Measurements from ENCODE around the gene CCNL1. TPM values are rescaled to one million over a fixed set of nuclear protein-coding genes. Genes with fewer than 3 reads are reported as not detected.

CCNL1 gene
- total and polyA plus RNA-seq, 2 experiments from 2014 or later: 77.5 to 97.7 TPM

GRCh38 chr3:157111518-157111917, 48.4 kb downstream of the CCNL1 start:
- H3K9me2 ChIP-seq (ENCODE audit: insufficient read depth): no peaks in the 10 kb centered on the region
- WGBS, 2 experiments (ENCODE audit: low coverage in 1 of 2, low lambda C conversion rate in 2 of 2, missing lambda C conversion rate in 2 of 2): 55 to 58% methylated on average over 2 of the region's 2 CpGs
- no peak for TF ChIP-seq EZH2 (IDR thresholded peaks at IDR 0.05; ENCODE audit: insufficient read depth, poor library complexity, severe bottlenecking)
- TF ChIP-seq EZH2phosphoT487 (IDR thresholded peaks at IDR 0.05; ENCODE audit: insufficient read depth, low read depth): no peak

GRCh38 chr3:157110761-157111278, 49.1 kb downstream of the CCNL1 start:
- Histone ChIP-seq H3K27me3 (replicated peaks; ENCODE audit: insufficient read depth) (no peaks in the 10 kb centered on the region), H3K27ac (no peak overlapping the region), H3K79me2 (ENCODE audit: insufficient read depth) (no peaks in the 10 kb centered on the region), H3K4me1 (ENCODE audit: insufficient read depth) (0 out of 2 replicates have a peak, but pooled peaks cover 9% of the 10 kb centered on the region), H3K4me3 (no peak overlapping the region), H2AFZ (no peak overlapping the region), H4K20me1 (ENCODE audit: insufficient read depth) (no peaks in the 10 kb centered on the region), H3F3A (ENCODE audit: insufficient read depth) (no peaks in the 10 kb centered on the region), H3K9me3 (ENCODE audit: low read depth) (no peaks in the 10 kb centered on the region), H3K36me3 (ENCODE audit: low read depth) (no peaks in the 10 kb centered on the region), H3K9ac (no peak overlapping the region), H3K9me2 (ENCODE audit: insufficient read depth) (no peaks in the 10 kb centered on the region), H3K4me2 (ENCODE audit: unreplicated experiment) (no peak overlapping the region)
- TF ChIP-seq EZH2 (IDR thresholded peaks at IDR 0.05; ENCODE audit: insufficient read depth, poor library complexity, severe bottlenecking) (no peak), EZH2phosphoT487 (IDR thresholded peaks at IDR 0.05; ENCODE audit: insufficient read depth, low read depth) (no peak)
- in situ Hi-C loops (cut with MboI): no loop called here
- 64 to 71% methylated on average over 5 to 6 of the region's 6 CpGs for WGBS, 2 experiments (ENCODE audit: low coverage in 1 of 2, low lambda C conversion rate in 2 of 2, missing lambda C conversion rate in 2 of 2)
- DNase-seq: no peak

More at GRCh38 chr3:157111518-157111917, 48.4 kb downstream of the CCNL1 start:
- Histone ChIP-seq H3K79me2 (ENCODE audit: insufficient read depth) (no peaks in the 10 kb centered on the region), H3F3A (ENCODE audit: insufficient read depth) (no peaks in the 10 kb centered on the region), H3K9me3 (ENCODE audit: low read depth) (no peaks in the 10 kb centered on the region), H4K20me1 (ENCODE audit: insufficient read depth) (no peaks in the 10 kb centered on the region), H3K4me2 (ENCODE audit: unreplicated experiment) (no peak overlapping the region), H3K36me3 (ENCODE audit: low read depth) (no peaks in the 10 kb centered on the region), H2AFZ (no peak overlapping the region), H3K4me1 (ENCODE audit: insufficient read depth) (0 out of 2 replicates have a peak, but pooled peaks cover 11% of the 10 kb centered on the region), H3K9ac (no peak overlapping the region), H3K27ac (no peak overlapping the region), H3K4me3 (no peak overlapping the region), H3K27me3 (replicated peaks; ENCODE audit: insufficient read depth) (no peaks in the 10 kb centered on the region)
- DNase-seq: no peak
- in situ Hi-C loops (cut with MboI): no loop called here

GRCh38 chr3:157109267-157110141, 50.4 kb downstream of the CCNL1 start:
- no peak overlapping the region for H3K4me2 ChIP-seq (ENCODE audit: unreplicated experiment)
- H3K4me3 ChIP-seq: no peak overlapping the region
- no peaks in the 10 kb centered on the region for H3K27me3 ChIP-seq (replicated peaks; ENCODE audit: insufficient read depth)
- H3K79me2 ChIP-seq (ENCODE audit: insufficient read depth): no peaks in the 10 kb centered on the region
- H2AFZ ChIP-seq: no peak overlapping the region
- no peaks in the 10 kb centered on the region for H3K9me2 ChIP-seq (ENCODE audit: insufficient read depth)
- H4K20me1 ChIP-seq (ENCODE audit: insufficient read depth): no peaks in the 10 kb centered on the region
- TF ChIP-seq EZH2phosphoT487 (IDR thresholded peaks at IDR 0.05; ENCODE audit: insufficient read depth, low read depth) (no peak), EZH2 (IDR thresholded peaks at IDR 0.05; ENCODE audit: insufficient read depth, poor library complexity, severe bottlenecking) (no peak)
- no peaks in the 10 kb centered on the region for H3K36me3 ChIP-seq (ENCODE audit: low read depth)
- no peaks in the 10 kb centered on the region for H3K9me3 ChIP-seq (ENCODE audit: low read depth)
- no peak for DNase-seq
- H3K27ac ChIP-seq: no peak overlapping the region
- peaks cover 2% of the 10 kb centered on the region; the same call in 1 of the 2 replicates for H3K4me1 ChIP-seq (ENCODE audit: insufficient read depth)
- H3K9ac ChIP-seq: no peak overlapping the region
- in situ Hi-C loops (cut with MboI): no loop called here
- WGBS, 2 experiments (ENCODE audit: low coverage in 1 of 2, low lambda C conversion rate in 2 of 2, missing lambda C conversion rate in 2 of 2): 82 to 85% methylated on average over 7 of the region's 7 CpGs
- no peaks in the 10 kb centered on the region for H3F3A ChIP-seq (ENCODE audit: insufficient read depth)

GRCh38 chr3:157107644-157108133, 52.3 kb downstream of the CCNL1 start:
- H3K4me3 ChIP-seq: no peak overlapping the region
- H3F3A ChIP-seq (ENCODE audit: insufficient read depth): no peaks in the 10 kb centered on the region
- TF ChIP-seq EZH2phosphoT487 (IDR thresholded peaks at IDR 0.05; ENCODE audit: insufficient read depth, low read depth) (no peak), EZH2 (IDR thresholded peaks at IDR 0.05; ENCODE audit: insufficient read depth, poor library complexity, severe bottlenecking) (no peak)
- in situ Hi-C loops (cut with MboI): no loop called here
- no peak overlapping the region for H3K4me2 ChIP-seq (ENCODE audit: unreplicated experiment)
- no peak overlapping the region for H2AFZ ChIP-seq
- no peak for DNase-seq
- no peaks in the 10 kb centered on the region for H3K9me3 ChIP-seq (ENCODE audit: low read depth)
- WGBS, 2 experiments (ENCODE audit: low coverage in 1 of 2, low lambda C conversion rate in 2 of 2, missing lambda C conversion rate in 2 of 2): 44 to 46% methylated on average over 5 of the region's 5 CpGs
- H3K36me3 ChIP-seq (ENCODE audit: low read depth): no peaks in the 10 kb centered on the region
- no peak overlapping the region for H3K9ac ChIP-seq
- peaks cover 2% of the 10 kb centered on the region; the same call in 1 of the 2 replicates for H3K4me1 ChIP-seq (ENCODE audit: insufficient read depth)
- no peaks in the 10 kb centered on the region for H3K27me3 ChIP-seq (replicated peaks; ENCODE audit: insufficient read depth)
- no peak overlapping the region for H3K27ac ChIP-seq
- no peaks in the 10 kb centered on the region for H3K9me2 ChIP-seq (ENCODE audit: insufficient read depth)
- no peaks in the 10 kb centered on the region for H4K20me1 ChIP-seq (ENCODE audit: insufficient read depth)
- H3K79me2 ChIP-seq (ENCODE audit: insufficient read depth): no peaks in the 10 kb centered on the region

Data from GM23248 (cell line).